ENCODE measurements around the gene MCOLN3. TPM values are rescaled to one million over a fixed set of nuclear protein-coding genes. Genes with fewer than 3 reads are reported as not detected.
A peak's percentile ranks its signal among the peaks of the same experiment; 100 is the strongest.

MCOLN3 gene
- total RNA-seq, 4 donors from 2014 or later: 1.8 to 21.3 (median 2.8) TPM

- H3K36me3 ChIP-seq: no peaks in the 10 kb centered on the region
- no peak for DNase-seq
- H3K27me3 ChIP-seq: no peaks in the 10 kb centered on the region
- H3K4me1 ChIP-seq: no peaks in the 10 kb centered on the region
- TF ChIP-seq POLR2A (IDR thresholded peaks at IDR 0.05) (no peak), CTCF (IDR thresholded peaks at IDR 0.05) (no peak)
- no peak overlapping the region for H3K4me3 ChIP-seq
- no peaks in the 10 kb centered on the region for H3K9me3 ChIP-seq
- no peak overlapping the region for H3K27ac ChIP-seq
Measured at GRCh38 chr1:85030536-85030935, 17.8 kb downstream of the MCOLN3 start.

DNA sequence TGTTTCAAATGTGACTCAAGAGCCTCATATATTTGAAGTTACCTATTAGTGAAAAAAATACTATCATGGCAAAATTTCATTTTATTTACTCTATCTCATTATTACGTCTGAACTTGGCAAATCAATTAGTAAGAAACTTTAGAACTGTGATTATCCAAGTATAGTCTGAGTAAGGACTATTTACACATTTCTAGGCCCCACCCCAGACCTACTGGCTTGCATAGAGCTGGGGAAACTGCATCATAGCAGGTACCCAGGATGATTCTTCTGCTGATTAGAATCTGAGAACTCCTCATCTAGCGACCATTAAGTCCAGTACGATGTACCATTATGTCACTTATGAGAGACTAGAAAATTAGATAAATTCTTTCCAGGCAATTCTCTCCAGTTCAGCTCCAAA is 20.1 kb downstream of the MCOLN3 start:
- no peaks in the 10 kb centered on the region for H3K4me1 ChIP-seq
- no peak for DNase-seq
- no peaks in the 10 kb centered on the region for H3K36me3 ChIP-seq
- H3K27me3 ChIP-seq: no peaks in the 10 kb centered on the region
- TF ChIP-seq CTCF (IDR thresholded peaks at IDR 0.05) (no peak), POLR2A (IDR thresholded peaks at IDR 0.05) (no peak)
- H3K27ac ChIP-seq: no peak overlapping the region
- no peak overlapping the region for H3K4me3 ChIP-seq
- no peaks in the 10 kb centered on the region for H3K9me3 ChIP-seq

DNA sequence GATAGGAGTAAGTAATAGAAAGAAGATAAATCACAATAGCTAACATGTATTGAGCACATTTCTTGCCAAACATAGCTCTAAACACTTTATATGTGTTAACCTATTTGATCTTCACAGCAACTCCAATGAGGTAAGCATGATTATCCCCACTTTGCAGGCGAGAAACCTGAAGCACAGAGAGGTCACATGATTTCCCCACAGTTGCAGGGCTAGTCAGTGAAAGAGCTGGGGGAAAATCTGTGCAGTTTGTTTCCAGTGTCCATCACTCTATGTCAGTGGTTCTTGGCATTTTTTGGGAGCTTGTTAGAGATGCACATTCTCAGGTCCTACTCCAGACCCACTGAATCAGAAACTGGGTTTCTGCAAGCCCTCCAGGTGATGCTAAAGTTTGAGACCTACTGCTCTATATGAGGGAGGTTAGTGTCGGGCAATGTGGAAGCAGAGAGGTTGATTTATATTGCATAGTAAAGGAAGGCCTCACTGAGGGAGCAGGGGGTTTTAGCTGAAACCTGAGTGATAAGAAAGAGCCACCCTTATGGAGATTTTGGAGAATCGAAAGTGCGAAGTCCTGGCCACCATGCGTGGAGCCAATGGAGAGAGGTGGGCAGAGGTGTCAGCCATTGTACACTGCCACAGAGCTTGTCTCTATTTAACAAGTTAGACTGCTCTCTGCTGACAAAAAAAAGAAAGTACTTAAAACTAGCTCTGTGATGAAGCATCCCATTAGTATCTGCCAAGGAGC is 20.9 kb downstream of the MCOLN3 start:
- Histone ChIP-seq H3K4me1 (no peaks in the 10 kb centered on the region), H3K4me3 (no peak overlapping the region), H3K27ac (peak overlapping the region in 1 of 4 donors; percentile 32), H3K36me3 (no peaks in the 10 kb centered on the region), H3K27me3 (no peaks in the 10 kb centered on the region), H3K9me3 (no peaks in the 10 kb centered on the region)
- peak in 1 of 3 donors; percentile 30 for DNase-seq
- TF ChIP-seq CTCF (IDR thresholded peaks at IDR 0.05) (peak in 4 of 6 experiments; percentile 12 to 31 (median 24)), POLR2A (IDR thresholded peaks at IDR 0.05) (no peak)

GRCh38 chr1:85025940-85026339 is 22.4 kb downstream of the MCOLN3 start:
- Histone ChIP-seq H3K4me3 (no peak overlapping the region), H3K36me3 (no peaks in the 10 kb centered on the region), H3K27me3 (no peaks in the 10 kb centered on the region), H3K4me1 (no peaks in the 10 kb centered on the region), H3K27ac (no peak overlapping the region), H3K9me3 (no peaks in the 10 kb centered on the region)
- TF ChIP-seq POLR2A (IDR thresholded peaks at IDR 0.05) (no peak), CTCF (IDR thresholded peaks at IDR 0.05) (no peak)
- DNase-seq: no peak

GRCh38 chr1:85024736-85025135 is 23.6 kb downstream of the MCOLN3 start:
- Histone ChIP-seq H3K27ac (no peak overlapping the region), H3K36me3 (no peaks in the 10 kb centered on the region), H3K4me3 (no peak overlapping the region), H3K4me1 (no peaks in the 10 kb centered on the region), H3K9me3 (no peaks in the 10 kb centered on the region), H3K27me3 (no peaks in the 10 kb centered on the region)
- TF ChIP-seq POLR2A (IDR thresholded peaks at IDR 0.05): no peak
- no peak for TF ChIP-seq CTCF (IDR thresholded peaks at IDR 0.05)
- DNase-seq: no peak
